ENCODE results near the gene HHAT.

Gene HHAT

DNA sequence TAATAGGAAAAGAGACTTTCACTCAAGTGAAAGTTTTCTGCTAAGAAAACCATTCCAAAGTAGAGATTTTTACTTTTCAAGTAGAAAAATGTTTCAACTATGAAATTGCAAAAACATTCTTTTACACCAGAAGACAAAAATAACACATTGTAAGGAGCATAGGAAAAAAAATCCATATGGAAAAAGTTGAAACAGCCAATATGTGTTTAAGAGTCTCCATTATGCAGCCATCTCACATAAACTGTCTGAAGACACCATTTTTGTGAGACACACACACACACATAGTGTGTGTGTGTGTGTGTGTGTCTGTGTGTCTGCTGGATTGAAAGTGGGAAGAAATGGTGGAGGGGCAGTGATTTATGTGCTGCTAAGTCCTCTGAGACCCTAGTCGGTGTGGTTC, 162.1 kb downstream of the HHAT start:
- no peak for FAIRE-seq

DNA sequence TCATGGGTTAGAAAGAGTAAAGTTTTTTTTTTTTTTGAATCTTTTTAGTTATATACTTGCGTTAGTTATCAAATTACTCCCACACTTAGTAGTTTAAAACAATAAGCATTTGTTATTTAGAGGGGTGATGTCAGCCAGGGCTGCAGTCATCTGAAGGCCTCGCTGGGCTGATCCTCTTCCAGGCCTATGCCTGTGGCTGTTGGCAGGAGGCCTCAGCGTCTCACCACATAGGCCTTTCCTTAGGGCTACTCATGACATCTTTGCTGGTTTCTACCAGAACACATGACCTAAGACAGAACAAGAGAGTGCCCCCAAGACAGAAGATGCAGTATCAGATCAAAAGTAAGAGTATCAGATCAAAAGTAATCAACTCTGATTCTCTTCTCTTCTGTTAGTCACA, 167.4 kb downstream of the HHAT start:
- FAIRE-seq, result no peak

DNA sequence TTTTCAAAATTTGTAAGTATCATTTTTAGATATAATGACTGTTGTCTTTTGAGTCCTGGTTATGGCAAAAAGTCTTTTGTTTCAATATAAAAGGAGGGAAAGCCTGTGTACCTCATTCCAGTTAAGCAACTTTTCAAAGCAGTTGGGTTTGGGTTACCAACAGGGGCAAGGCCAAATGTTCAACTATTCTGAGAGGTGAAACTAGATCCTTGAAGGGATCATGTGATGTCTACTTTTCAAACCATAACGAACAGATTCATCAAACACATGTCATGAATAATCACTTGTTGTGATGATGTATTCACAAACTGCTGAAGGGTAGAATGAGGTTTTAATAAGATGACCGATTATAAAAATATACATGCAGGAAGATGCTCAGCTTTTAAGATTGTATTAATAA, 171.3 kb downstream of the HHAT start:
- no peak for FAIRE-seq

DNA sequence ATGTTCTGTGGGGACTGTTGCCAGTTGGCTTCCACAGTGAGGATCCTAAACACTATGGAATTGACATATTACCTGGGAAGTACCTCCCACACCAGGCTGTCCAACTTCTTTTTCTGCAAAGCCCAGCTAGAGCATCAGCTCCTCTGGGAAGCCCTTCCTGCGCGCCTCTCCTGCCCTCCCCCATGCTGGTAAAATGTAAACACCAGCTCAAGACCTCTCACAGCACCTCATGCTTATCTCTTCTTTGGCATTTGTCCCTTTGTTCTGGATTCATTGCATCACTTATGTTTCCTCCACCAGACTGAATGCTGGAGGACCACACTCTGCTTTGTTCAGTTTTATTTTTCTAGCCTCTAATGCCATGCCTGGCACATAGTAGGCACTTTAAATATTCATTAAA, 172.1 kb downstream of the HHAT start:
- no peak for FAIRE-seq

DNA sequence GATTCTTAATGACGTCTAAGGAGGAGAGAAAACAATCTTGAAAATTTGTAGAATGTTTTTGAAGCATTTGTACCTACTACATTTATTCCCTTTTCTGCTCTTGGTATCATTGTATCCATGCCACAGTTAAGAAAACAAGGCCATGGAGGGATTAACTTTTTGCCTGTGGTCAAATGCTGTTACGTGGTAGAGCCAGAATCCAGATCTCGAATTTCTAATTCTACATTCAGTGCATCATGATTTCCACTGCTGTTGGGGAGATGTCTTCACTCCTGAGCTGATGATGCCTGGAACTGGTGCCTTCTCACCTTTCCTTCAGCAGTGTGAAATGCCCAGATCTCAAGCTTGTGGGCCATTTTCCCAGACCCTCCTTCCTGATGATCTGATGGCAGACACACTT, 175.6 kb downstream of the HHAT start:
- no peak for FAIRE-seq

DNA sequence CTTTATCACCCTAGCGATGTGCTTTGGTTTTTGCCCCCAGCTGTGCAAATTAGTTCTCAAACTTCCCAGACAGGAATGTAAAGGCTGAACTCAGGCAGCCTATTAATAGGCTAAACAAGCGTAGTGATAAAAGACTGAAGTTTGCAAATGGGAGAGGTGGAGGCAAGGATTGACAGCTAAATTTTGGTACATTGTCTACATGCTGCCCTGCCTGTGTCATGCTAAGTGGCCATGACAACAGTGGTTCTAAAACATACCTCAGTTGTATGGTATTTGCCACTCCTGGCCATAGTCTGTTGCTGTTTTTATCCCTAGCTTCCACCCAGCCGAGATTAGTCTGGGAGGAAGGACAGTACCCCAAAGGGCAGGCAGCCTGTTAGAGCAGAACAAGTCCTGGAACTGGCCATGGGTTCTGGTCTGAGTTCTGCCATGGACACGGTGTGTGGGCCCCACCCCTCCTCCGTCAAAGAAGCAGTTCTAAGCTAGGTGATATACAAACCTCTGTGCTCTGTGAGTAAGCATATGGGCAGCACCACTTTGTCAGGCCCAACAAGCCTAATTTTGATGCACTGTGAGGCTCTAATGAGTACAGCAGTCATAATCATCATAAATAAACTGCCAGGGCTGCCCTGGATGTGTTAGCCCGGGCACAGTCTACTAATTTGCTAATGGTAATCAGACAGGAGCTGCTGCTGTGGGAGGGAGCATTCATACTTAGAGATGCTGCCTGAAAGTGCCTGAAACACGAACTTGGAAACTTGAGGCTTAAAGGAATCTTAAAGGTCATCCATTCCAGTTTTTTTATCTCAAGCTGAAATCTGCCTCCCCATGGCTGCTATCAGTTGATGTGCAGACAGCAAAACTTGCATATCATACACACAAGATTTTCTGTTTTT, 177.1 kb downstream of the HHAT start:
- FAIRE-seq, result no peak

DNA sequence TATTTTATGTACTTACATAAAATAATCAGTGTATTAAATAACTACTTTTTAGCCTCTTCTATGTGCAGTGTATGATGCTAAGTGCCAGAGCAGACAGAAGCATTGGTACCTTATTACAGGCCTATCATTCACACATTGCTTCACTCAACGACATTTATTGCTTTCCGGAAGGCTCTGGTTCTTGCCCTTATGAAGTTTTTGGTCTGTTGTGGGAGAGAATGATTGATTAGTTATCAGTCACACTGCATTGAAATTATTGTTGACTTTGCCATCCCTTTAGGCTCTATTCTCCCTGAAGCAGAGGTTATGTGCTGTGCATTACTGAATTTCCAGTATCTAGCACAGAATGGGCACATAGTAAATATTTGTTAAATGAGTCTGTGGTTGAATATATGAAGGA, 178.0 kb downstream of the HHAT start:
- no peak for FAIRE-seq

DNA sequence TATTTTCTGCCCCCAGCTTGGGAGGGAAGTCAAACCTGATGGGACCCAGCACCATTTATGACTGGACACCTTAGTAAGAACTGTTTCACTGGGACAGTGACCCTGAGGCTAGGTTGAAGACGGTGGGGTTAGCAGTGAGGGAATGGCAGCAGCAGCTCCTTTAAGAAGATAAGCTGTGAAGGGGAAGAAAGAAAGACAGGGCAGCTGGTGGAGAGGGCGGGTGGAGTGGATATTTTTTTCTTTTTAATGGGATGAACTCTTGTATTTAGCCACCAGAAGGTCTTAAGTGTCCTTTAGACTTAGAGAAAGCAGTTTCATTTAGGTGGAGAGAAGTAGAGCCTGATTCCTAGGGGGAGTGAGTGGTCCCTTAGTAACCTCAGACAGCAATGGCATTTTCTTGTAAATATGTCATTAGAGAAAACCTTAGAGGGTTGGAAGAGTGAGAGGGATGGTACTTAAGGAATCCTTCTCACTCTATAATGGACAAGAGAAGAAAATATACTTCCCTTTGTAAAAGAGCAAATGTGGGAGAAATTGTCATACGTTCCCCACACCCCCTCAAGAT, 187.5 kb downstream of the HHAT start:
- no peak for FAIRE-seq

DNA sequence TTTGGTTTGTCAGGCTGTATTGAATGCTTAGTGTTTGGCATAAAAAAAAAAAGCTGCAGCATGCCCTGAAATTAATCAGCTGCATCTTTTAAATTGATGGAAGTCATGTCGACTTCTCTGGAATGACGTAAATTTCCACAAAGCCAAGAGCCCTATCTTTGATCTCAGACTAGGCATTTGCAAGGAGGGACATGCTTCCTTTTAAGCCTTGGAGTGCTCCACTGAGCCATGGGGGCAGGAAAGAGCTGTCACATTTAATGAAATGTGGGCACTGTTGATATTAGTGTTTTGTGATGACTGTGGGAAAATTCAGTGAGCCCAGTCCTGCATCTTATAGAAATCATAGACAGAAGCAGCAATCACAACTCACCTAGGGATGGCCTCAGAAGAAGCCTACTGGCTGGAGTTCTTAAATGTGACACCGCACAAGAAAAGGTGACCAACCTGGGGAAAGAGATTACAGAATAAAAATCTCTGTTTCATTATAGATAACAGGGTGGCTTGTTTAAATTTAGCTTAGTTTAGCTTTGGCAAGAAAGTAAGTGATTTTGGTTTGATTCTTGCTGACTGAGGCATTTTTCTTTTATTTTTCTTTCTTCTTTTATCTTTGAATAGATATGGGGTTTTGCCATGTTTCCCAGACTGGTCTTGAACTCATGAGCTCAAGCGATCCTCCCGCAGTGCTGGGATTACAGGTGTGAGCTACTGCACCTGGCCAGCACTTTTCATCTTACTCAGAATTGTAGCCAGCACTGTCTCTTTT, 188.2 kb downstream of the HHAT start:
- FAIRE-seq, result no peak

DNA sequence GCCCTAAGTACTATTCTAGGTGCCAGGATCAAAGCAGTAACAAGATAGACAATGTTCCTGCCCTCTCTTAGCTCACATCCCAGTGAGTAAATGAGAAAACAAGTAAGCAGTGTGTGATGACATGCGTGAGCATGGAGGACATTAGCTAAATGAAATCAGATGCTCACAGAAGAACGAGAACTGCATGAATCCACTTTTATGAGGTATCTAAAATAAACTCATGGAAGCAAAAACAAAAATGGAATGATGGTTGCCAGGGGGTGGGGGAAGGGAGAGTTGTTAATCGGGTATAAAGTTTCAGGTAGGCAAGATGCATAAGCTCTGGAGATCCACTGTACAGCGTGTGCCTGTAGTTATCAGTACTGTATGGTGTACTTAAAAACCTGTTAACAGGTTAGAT, 195.1 kb downstream of the HHAT start:
- FAIRE-seq, result no peak

DNA sequence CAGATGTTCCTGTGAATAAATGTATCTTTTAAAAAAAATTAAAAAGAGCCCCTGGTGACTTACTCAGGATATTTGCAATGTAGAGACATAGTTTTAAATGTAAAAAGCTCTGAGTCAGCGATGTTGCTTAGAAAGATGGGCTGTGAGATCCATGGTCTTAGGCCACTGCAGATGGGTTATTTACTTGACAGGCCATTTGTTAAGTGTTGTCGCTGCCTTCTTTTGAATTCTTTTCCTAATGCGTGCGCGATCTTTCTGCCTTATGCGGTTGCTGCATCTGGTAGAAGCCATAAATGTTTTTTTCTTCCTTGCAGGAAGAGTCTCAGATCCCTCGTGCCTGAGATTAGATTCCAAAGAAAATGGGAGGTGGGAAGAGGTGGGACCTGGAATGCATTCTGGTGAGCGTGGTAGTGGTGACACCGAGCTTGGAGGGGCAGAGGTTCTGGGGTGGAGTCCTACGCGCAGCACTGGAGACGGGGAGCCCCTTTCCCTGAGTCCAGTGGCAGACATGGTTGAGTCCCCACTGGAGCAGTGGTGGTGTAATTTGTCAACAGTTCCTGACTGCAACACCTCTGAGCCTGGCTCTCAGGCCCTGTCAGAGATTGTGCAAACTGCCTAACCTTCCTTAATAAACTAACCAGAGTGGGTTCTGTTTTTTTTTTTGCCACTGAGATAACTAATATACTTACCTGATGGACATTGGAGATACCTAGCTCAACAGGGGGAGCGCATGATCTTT, 197.2 kb downstream of the HHAT start:
- no peak for FAIRE-seq

DNA sequence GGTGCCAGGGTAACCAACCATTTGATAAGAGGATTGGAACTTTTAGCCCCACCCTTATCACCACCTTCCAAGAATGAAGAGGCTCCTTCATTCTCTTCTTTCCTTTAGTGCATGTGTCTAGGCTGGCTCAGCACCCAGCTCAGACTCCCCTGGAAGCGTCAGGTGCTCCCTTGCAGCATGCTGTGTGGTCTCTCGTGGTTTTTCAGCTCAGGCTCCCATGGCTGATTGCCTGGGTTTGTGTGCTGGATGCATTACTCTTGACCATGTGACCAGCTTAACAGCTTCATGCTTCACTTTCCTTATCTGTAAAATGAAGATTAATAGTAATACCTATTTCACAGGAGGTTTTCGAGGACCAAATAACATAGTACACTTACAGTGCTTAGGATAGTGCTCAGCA, 198.4 kb downstream of the HHAT start:
- no peak for FAIRE-seq

DNA sequence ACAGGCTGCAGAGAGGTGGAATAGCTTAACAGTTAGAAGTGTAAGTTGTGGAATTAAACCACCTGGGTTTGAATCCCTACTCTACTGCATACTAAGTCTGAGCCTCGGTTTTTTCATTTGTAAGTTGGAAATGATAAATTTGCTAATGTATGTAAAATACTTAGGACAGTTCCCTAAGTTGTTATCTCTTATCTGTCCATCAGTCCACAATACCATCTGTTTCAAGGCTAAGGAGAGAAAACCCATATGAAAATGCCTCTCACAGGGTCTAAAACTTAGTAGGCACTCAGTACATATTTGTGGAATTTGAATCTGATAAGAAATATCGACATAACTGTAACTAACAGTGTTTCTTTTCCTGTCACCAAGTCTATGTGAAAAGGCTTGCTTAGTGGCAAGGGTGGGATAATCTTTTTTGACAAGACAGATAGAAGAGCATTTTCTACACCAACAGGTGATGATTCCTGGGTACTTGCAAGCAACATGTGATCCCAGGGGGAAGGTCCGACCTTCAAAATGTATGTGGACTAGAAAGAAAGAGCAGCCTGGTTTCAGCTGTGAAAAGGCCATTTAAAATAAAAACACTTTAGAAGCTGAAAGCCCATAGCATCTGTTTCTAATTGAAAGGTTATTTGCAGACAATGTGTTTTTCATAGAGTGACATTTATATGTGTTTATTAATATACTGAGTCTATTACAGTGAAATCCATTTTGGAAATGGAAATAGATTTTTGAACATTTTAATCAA, 202.9 kb downstream of the HHAT start:
- FAIRE-seq, result no peak

DNA sequence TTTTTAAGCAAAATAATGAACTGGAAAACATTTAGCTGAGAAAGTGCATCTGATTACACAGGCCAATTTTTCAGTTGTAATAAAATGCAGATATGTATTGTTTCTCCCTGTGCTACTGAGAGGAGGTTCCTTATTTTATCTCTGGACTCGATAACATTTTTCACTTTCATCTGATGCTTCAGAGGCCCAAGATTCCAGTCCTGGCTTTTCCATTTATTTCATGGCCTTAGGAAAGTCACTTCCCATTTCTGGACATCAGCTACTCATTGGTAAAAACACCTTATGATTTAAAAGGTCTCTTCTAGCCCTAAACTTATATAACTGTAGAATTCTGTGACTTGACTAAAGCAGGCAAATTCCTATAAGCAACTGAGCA, 203.5 kb downstream of the HHAT start:
- no peak for FAIRE-seq

DNA sequence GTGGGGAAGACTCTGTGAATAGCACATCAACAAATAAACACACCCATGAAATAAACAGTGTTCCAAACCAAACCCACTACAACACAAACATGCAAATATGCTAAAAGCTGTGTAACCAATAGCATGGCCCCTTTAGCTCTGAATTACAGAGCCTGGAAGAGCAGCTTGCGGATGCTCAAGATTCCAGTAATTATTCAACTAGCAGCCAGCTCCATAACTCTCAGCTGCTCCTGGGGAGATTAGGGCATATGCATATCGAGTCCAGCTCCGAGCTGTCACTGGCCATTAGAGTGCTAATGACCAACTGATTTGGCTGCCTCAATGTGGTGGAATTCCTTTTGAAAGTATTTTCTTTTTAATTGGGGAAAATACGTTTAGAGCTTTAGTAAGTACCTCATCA, 207.1 kb downstream of the HHAT start:
- FAIRE-seq, result no peak

DNA sequence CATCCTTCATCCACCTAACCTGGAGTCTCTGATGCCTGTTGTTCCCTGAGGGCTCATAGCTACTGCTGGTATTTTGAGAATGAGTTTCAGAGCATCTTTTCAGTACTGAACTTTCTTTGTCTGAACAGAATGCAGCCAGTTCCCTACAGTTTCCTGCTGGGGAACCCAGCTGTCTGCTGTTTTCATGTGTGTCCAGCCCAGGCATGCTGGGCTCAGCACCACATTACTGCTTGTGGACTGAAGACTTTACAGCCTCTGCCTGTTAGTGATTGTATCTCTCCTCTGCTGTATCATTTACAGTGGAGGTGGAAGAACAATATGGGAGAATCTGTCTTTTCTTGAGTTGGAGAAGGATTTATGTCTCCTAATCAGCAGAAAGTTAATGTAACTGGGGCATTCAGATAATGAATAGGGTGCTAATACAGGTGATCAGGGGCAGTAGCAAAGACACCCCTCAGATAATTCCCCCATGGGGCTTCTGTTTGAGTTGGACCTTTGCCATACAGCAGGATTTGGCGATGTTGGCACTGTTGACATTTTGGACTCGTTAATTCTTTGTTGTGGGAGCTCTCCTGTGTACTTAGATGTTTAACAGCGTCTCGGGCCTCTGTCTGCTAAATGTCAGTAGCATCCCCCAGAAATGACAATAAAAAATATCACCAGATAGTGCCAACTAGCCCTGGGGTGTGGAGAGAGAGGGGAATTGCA, 207.7 kb downstream of the HHAT start:
- no peak for FAIRE-seq

DNA sequence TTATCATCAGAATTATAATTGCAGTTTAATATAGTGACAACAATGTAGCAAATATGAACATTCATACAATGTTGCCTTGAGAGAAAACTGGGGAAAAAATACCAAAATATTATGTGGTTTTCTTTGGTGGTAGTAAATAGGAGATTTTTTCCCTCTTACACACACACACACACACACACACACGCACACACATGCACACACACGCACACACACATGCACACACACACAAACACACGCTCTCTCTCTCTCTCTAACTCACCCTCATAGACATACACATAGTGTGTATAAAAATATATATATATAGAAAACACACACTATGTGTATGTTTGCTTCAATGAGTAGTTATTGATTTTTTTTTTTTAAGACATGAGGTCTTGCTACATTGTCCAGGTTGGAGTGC, 211.6 kb downstream of the HHAT start:
- FAIRE-seq, result no peak

DNA sequence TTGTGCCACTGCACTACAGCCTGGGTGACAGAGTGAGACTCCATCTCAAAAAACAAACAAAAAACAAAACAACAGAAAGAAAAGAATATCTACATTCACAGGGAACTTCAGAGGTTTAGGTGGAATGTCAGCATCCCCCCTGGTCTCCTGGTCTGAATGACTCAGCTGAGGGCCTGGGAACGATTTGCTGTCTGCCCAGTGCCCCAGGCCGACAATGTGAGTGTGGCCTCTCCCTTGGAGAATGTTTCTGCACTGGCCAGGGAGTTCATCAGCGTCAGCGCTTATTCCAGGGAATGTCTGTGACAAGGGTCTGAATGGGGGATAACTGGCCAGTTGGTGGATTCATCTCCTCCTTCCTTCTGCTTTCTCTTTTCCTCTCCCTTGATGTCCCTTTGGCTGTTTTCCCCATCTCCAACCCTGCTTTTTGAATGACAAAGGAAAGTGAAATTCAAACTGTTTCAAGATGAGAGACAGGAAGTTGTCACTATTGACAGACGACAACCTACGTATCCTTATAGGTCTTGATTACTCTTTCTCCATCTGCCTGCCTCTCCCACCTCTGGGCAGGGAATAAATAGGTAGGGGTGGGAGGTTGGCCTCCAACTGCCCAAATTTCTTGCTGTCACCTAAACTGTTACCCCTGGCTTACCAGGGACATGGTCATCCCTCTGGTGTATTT, 213.1 kb downstream of the HHAT start:
- no peak for FAIRE-seq

DNA sequence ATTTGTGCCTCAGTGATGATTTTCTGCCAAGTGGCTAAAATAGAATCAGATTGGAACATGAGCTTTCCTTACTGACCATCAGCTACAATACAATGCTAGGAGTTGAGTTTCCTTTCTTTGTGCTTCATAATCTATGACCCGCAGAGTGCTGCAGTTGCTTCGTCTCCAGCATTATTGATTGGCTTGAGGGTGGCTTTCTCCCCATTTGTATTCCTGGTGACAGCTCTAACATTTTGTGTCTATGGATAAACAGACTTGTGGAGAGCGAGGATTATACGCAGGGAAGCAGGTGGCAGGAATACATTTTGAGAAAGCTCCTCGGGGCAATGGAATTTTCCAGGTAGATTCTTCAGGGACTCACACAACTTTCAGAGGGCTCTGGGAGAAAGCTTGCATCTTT, 223.2 kb downstream of the HHAT start:
- FAIRE-seq, result no peak

DNA sequence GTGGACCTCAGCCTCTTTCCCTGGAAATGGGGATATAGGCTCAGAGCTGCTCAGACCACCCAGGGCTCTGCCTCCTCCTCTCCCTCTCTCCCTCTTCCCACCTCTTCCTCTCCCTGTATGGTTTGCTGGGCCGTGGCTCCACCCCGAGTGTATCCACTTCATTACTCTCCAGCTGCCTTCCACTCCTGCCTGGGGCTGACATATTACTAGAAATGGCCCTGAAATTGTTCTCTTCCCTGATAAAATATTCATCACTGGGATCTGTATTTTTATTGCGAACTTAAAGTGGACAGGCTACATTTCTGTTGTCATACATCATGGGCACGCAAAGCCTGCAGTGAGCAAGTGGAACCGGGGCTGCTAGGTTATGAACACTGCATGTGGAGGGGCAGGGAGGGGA, 225.0 kb downstream of the HHAT start:
- FAIRE-seq, result no peak

DNA sequence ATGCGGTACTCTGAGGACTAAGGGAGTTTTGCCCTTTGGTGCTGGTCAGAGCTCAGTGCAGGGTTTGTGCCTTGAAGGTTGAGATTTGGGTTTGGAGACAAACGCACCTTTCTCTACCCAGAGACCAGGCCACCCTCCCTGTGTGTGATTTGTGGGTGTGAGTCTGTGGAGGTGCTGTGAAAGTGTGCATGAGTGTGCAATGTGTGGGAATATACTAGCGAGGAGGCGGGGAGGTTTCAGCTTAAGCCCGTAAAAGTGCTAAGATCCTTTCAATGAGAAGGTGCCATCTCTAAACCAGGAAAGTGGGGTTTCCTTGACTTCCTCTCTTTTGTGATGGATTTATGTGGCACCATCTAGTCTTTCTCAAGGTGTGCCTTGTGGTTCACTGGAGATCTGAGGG, 225.7 kb downstream of the HHAT start:
- FAIRE-seq, result no peak
